GM23338 (cell line): ENCODE data around the gene CYGB.

Experiments used
- CREB1 ChIP-seq: fragments of 250-450 bp; sonication (Bioruptor Pico); IDR thresholded peaks from 2 replicates; pipeline ENCODE4 v1.5.0; 2020; ENCODE audit warnings: low read depth, mild to moderate bottlenecking, moderate library complexity
- CTCF ChIP-seq, 2 experiments: fragments of 200-600 bp in 1 of 2; sonication (generic) in 1 of 2; conservative IDR thresholded peaks; 2 replicates each; pipeline versions ENCODE4 v1.5.1 to v1.6.1; 2016 to 2017; ENCODE audit warnings: antibody characterized with exemption in 2 of 2, low read depth in 2 of 2, mild to moderate bottlenecking in 2 of 2, moderate library complexity in 1 of 2
- EZH2 ChIP-seq: fragments of 200-600 bp; sonication (generic); IDR thresholded peaks from one replicate; pipeline ENCODE4 v1.8.0; 2017; ENCODE audit warnings: antibody characterized with exemption, mild to moderate bottlenecking, low read depth; ENCODE audit not compliant: unreplicated experiment
- EZH2phosphoT487 ChIP-seq: fragments of 200-600 bp; sonication (generic); IDR thresholded peaks from one replicate; pipeline ENCODE4 v1.8.1; 2018; ENCODE audit warnings: antibody characterized with exemption; ENCODE audit not compliant: unreplicated experiment
- POLR2AphosphoS5 ChIP-seq: IDR thresholded peaks from 2 replicates; pipeline ENCODE4 v1.6.1; 2016; ENCODE audit warnings: antibody characterized with exemption, low read depth

- TF ChIP-seq CTCF (conservative IDR thresholded peaks at IDR 0.05; ENCODE audit: low read depth in 2 of 2) (no peak), EZH2phosphoT487 (no peak), POLR2AphosphoS5 (no peak), CREB1 (no peak), EZH2 (no peak)
These were observed 36.8 kb downstream of the CYGB start for GRCh38 chr17:76500747-76501017.
